MM.1S (cell line): Measurements from ENCODE around the gene ERICH4.

Experiments used
- DNase-seq: peaks from one replicate; pipeline ENCODE4 v3.0.0-alpha.2; 2015
- H2AFZ ChIP-seq: fragments of 300-600 bp; sonication (generic); 2 replicates; pipeline ENCODE4 v1.6.0; 2016; ENCODE audit warnings: antibody characterized with exemption, low read length
- H3F3A ChIP-seq: fragments of 300-600 bp; sonication (generic); 2 replicates; pipeline ENCODE4 v1.6.1; 2016; ENCODE audit warnings: mild to moderate bottlenecking, antibody characterized with exemption, low read length, moderate library complexity, mixed read lengths; ENCODE audit not compliant: insufficient read depth
- H3K27ac ChIP-seq: fragments of 300-600 bp; sonication (generic); 2 replicates; pipeline ENCODE4 v1.5.1; 2016; ENCODE audit warnings: mild to moderate bottlenecking, low read length
- H3K27me3 ChIP-seq: fragments of 300-600 bp; sonication (generic); replicated peaks from 2 replicates; pipeline ENCODE4 v1.6.0; 2016; ENCODE audit warnings: low read length; ENCODE audit not compliant: insufficient read depth
- H3K36me3 ChIP-seq: fragments of 300-600 bp; sonication (generic); replicated peaks from 2 replicates; pipeline ENCODE4 v1.6.1; 2016; ENCODE audit warnings: mild to moderate bottlenecking, low read length, mixed read lengths; ENCODE audit not compliant: insufficient read depth
- H3K4me1 ChIP-seq: fragments of 300-600 bp; sonication (generic); 2 replicates; pipeline ENCODE4 v1.6.1; 2016; ENCODE audit warnings: low read length, mixed read lengths
- H3K4me2 ChIP-seq: fragments of 300-600 bp; sonication (generic); 2 replicates; pipeline ENCODE4 v1.6.0; 2016; ENCODE audit warnings: low read depth, low read length
- H3K4me3 ChIP-seq: fragments of 300-600 bp; sonication (generic); 2 replicates; pipeline ENCODE4 v1.5.1; 2016; ENCODE audit warnings: low read length, mixed read lengths
- H3K79me2 ChIP-seq: fragments of 300-600 bp; sonication (generic); 2 replicates; pipeline ENCODE4 v1.6.1; 2016; ENCODE audit warnings: mixed run types, low read length, mixed read lengths
- H3K9ac ChIP-seq: fragments of 300-600 bp; sonication (generic); 2 replicates; pipeline ENCODE4 v1.6.1; 2016; ENCODE audit warnings: low read length, mixed read lengths
- H3K9me2 ChIP-seq: fragments of 300-600 bp; sonication (generic); replicated peaks from 2 replicates; pipeline ENCODE4 v1.6.1; 2016; ENCODE audit warnings: mild to moderate bottlenecking, low read length, mixed read lengths; ENCODE audit not compliant: insufficient read depth
- H3K9me3 ChIP-seq: fragments of 300-600 bp; sonication (generic); replicated peaks from 2 replicates; pipeline ENCODE4 v1.6.1; 2016; ENCODE audit warnings: mild to moderate bottlenecking, low read length, mixed read lengths; ENCODE audit not compliant: insufficient read depth
- H4K20me1 ChIP-seq: fragments of 300-600 bp; sonication (generic); 2 replicates; pipeline ENCODE4 v1.6.1; 2016; ENCODE audit warnings: mild to moderate bottlenecking, low read length, moderate library complexity, mixed read lengths; ENCODE audit not compliant: insufficient read depth
- EZH2 ChIP-seq: fragments of 300-600 bp; sonication (generic); optimal IDR thresholded peaks from 2 replicates; pipeline ENCODE3; 2017; ENCODE audit warnings: low read depth, mild to moderate bottlenecking, antibody characterized with exemption, low read length, mixed read lengths
- EZH2phosphoT487 ChIP-seq: fragments of 300-600 bp; sonication (generic); IDR thresholded peaks from 2 replicates; pipeline ENCODE4 v1.6.1; 2018; ENCODE audit warnings: antibody characterized with exemption, low read length
- TF ChIP-seq, protein P1 (sequence below): fragments of 300-600 bp; sonication (generic); IDR thresholded peaks from 2 replicates; pipeline ENCODE4 v1.5.1; 2016; ENCODE audit warnings: antibody characterized with exemption, low read length, mixed read lengths

The ERICH4 gene

DNA sequence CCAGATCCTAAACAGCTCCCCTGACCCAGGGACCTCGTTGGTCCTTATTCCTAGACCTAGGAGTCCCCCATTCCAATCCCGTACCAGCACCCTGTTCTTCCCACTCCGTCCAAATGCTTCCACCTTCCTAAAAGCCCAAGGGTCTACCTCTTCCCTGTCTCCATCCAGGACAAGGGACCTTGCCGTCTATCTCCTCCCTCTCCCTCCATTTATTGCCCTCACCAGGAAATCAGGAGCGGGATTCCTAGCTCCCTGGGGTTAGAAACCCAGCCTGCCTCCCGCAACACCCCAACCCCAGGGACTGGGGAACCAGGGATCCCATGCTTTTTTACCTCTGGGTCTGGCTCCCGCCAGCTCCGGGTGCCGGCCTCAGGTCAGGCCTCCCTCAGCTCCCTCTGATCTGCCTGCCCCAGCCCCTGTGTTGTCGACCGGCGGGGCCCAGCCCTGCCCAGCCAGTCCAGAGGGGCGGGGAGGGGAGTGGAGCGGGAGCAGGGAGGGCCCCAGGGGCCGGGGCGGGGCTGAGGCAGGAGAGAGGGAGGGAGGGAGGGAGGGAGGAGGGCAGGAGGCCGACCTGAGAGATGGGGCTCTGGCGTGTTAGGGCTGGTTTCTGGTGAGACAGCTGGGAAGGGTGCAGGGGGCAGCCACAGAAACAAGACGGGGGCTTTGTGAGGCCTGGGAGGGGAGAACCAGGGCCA lies 15.9 kb upstream of the ERICH4 start, which contains the start of gene B3GNT8:
Gene B3GNT8 (minus strand): TSS at position 423 of the 695 bp plus-strand sequence. CDS start 596 bp downstream, outside the sequence.
- Histone ChIP-seq H3K4me2 (no peak within 1 kb of the TSS), H3K36me3 (no peaks in the 10 kb centered on the region), H3K27ac (no peak within 1 kb of the TSS)

DNA sequence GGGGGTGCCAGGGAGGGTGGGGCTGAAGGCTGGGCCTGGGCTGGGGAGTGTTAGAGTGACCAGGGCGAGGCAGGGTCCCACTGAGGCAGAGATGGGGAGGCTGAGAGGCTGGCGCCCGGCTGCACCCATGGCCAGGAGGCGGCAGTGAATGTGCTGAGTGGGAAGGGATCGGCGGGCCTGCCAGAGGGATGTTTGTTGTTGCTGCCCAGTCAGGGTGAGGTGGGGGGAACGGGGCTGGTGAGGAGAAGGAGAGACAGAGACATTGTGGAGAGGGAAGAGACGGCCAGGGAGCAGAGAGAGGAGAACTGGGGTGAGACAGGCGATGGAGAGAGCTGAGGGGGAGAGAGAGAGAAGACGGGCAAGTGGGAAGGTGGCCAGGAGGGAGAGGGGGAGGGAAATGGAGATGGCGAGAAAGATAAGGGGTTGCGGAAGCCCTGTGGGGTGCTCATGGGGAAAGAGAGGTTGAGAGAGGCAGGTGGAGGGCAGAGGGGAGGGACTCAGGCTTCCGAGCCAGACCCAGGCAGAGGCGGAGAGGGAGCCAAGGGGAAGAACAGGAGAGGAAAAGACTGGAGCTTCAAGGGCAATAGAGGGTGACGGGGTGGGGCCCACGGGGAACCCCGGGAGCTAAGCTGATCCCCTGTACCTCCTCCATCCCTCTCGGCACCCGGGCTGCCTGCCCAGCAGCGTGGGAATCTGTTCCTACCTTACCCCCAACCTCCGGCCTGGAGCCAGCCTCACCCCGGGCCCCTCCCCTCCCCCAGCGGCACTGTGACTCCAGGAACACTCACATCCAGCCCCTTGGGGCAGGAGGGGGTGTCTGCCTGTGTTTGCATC lies 15.1 kb upstream of the ERICH4 start:
- Histone ChIP-seq H3F3A (no peaks in the 10 kb centered on the region), H3K79me2 (no peaks in the 10 kb centered on the region), H4K20me1 (no peaks in the 10 kb centered on the region), H3K9ac (no peak overlapping the region), H3K4me3 (no peak overlapping the region), H3K4me2 (no peak overlapping the region), H3K9me2 (no peaks in the 10 kb centered on the region), H3K27me3 (no peaks in the 10 kb centered on the region), H3K4me1 (no peaks in the 10 kb centered on the region), H3K27ac (no peak overlapping the region), H3K36me3 (no peaks in the 10 kb centered on the region), H3K9me3 (no peaks in the 10 kb centered on the region), H2AFZ (no peak overlapping the region)
- DNase-seq, result no peak
- TF ChIP-seq EZH2 (no peak), EZH2phosphoT487 (no peak)
- TF ChIP-seq, protein P1, sequence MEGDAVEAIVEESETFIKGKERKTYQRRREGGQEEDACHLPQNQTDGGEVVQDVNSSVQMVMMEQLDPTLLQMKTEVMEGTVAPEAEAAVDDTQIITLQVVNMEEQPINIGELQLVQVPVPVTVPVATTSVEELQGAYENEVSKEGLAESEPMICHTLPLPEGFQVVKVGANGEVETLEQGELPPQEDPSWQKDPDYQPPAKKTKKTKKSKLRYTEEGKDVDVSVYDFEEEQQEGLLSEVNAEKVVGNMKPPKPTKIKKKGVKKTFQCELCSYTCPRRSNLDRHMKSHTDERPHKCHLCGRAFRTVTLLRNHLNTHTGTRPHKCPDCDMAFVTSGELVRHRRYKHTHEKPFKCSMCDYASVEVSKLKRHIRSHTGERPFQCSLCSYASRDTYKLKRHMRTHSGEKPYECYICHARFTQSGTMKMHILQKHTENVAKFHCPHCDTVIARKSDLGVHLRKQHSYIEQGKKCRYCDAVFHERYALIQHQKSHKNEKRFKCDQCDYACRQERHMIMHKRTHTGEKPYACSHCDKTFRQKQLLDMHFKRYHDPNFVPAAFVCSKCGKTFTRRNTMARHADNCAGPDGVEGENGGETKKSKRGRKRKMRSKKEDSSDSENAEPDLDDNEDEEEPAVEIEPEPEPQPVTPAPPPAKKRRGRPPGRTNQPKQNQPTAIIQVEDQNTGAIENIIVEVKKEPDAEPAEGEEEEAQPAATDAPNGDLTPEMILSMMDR, result no peak

More for the DNA sequence above, 15.9 kb upstream of the ERICH4 start, which contains the start of gene B3GNT8:
- Histone ChIP-seq H3K27me3 (no peaks in the 10 kb centered on the region), H3K79me2 (no peaks in the 10 kb centered on the region), H2AFZ (no peak within 1 kb of the TSS), H3K9ac (no peak within 1 kb of the TSS), H3K4me1 (no peaks in the 10 kb centered on the region), H3K9me2 (no peaks in the 10 kb centered on the region), H3K4me3 (no peak within 1 kb of the TSS), H3K9me3 (no peaks in the 10 kb centered on the region), H3F3A (no peaks in the 10 kb centered on the region), H4K20me1 (no peaks in the 10 kb centered on the region)
- no peak for TF ChIP-seq EZH2
- TF ChIP-seq, protein P1, result no peak
- no peak for TF ChIP-seq EZH2phosphoT487
- DNase-seq, result no peak

DNA sequence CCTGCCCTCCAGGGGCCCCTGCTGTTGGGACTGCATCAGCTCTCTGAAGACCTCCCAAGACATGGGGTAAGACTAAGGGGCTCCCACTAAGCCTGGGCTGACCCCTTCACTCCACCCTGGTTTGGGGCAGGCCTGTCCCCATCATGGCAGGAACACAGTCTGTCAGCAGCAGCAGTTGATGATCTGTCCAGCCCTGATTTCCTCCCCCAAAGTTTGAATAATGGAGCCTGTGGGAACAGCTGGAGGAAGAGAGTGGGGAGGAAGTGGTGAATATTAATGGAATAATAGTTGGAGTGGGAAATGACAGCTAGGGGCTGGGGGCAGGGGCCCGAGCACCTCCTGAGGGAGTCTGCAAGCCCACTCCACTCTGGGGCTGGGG lies 14.5 kb upstream of the ERICH4 start:
- H3K9me2 ChIP-seq, result no peaks in the 10 kb centered on the region
- H3K9ac ChIP-seq, result no peak overlapping the region
- no peaks in the 10 kb centered on the region for H3K9me3 ChIP-seq
- TF ChIP-seq EZH2phosphoT487 (no peak), EZH2 (no peak)
- TF ChIP-seq, protein P1, result no peak
- DNase-seq, result no peak
- no peaks in the 10 kb centered on the region for H3K27me3 ChIP-seq
- H3F3A ChIP-seq, result no peaks in the 10 kb centered on the region
- H3K4me1 ChIP-seq, result no peaks in the 10 kb centered on the region
- H3K4me3 ChIP-seq, result no peak overlapping the region
- H3K79me2 ChIP-seq, result no peaks in the 10 kb centered on the region
- H3K4me2 ChIP-seq, result no peak overlapping the region
- no peak overlapping the region for H2AFZ ChIP-seq
- H4K20me1 ChIP-seq, result no peaks in the 10 kb centered on the region
- no peaks in the 10 kb centered on the region for H3K36me3 ChIP-seq
- H3K27ac ChIP-seq, result no peak overlapping the region
